Endometrial microvascular endothelial cells (primary cell): ENCODE data around the gene SLC31A1. TPM values are rescaled to one million over a fixed set of nuclear protein-coding genes. Genes with fewer than 3 reads are reported as not detected.

Experiments
- in situ Hi-C: cut with HindIII; loops from 2 replicates; pipeline ENCODE4 v1.10.0; 2017; ENCODE audit warnings: low sequenced_read_pairs, low pct_unique_long_range_greater_than_20kb; ENCODE audit errors: inconsistent ontology term
- total RNA-seq: library from RNA; depleted of rRNA; stranded (reverse); fragments of >200 nt; gene quantifications from one replicate; pipeline ENCODE4 v1.2.3, GENCODE V29; 2015; ENCODE audit errors: inconsistent ontology term

The SLC31A1 gene
- total RNA-seq, 1 donor from 2014 or later = 17.2 TPM

GRCh38 chr9:113296796-113297558, 75.6 kb downstream of the SLC31A1 start:
- in situ Hi-C loops = no loop called here

- in situ Hi-C loops = no loop called here
Measured at GRCh38 chr9:113298311-113298710, 77.0 kb downstream of the SLC31A1 start.

- in situ Hi-C loops = no loop called here
Measured at GRCh38 chr9:113298924-113299770, 77.8 kb downstream of the SLC31A1 start.

GRCh38 chr9:113299800-113300292, 78.5 kb downstream of the SLC31A1 start:
- in situ Hi-C loops = no loop called here

GRCh38 chr9:113301548-113301947, 80.2 kb downstream of the SLC31A1 start:
- in situ Hi-C loops = no loop called here

- in situ Hi-C loops = no loop called here
Measured at GRCh38 chr9:113302792-113303418, 81.6 kb downstream of the SLC31A1 start, which contains the start of gene RNF183. Gene RNF183, minus strand, starts transcription at chr9:113303376. Its CDS starts 5,192 bp downstream, at chr9:113298184.

- in situ Hi-C loops = no loop called here
Measured at GRCh38 chr9:113306566-113306965, 85.2 kb downstream of the SLC31A1 start.

- in situ Hi-C loops = no loop called here
Measured at GRCh38 chr9:113307396-113307975, 86.1 kb downstream of the SLC31A1 start.

GRCh38 chr9:113309204-113309813, 88.0 kb downstream of the SLC31A1 start:
- in situ Hi-C loops = no loop called here

GRCh38 chr9:113310538-113310937, 89.2 kb downstream of the SLC31A1 start:
- in situ Hi-C loops = no loop called here

- in situ Hi-C loops = no loop called here
Measured at GRCh38 chr9:113311961-113312360, 90.6 kb downstream of the SLC31A1 start.

- in situ Hi-C loops = no loop called here
Measured at GRCh38 chr9:113313261-113313660, 91.9 kb downstream of the SLC31A1 start.

Other genes starting within 250 kb of the SLC31A1 start
- not detected for gene ZNF883, start 209.4 kb upstream of the SLC31A1 start, total RNA-seq
- 0.84 TPM for gene ZFP37, start 164.8 kb upstream of the SLC31A1 start, total RNA-seq
- gene SLC31A2, start 70.5 kb upstream of the SLC31A1 start, total RNA-seq = 4.4 TPM
- 21.1 TPM for gene FKBP15, start 267 bp upstream of the SLC31A1 start, total RNA-seq
- 38.0 TPM for gene CDC26, start 54.0 kb downstream of the SLC31A1 start, total RNA-seq
- gene PRPF4, start 54.1 kb downstream of the SLC31A1 start, total RNA-seq = 33.1 TPM
- gene RNF183, start 81.8 kb downstream of the SLC31A1 start, total RNA-seq = not detected
- gene WDR31, start 118.7 kb downstream of the SLC31A1 start, total RNA-seq = not detected
- not detected for gene BSPRY, start 128.0 kb downstream of the SLC31A1 start, total RNA-seq
- gene HDHD3, start 155.4 kb downstream of the SLC31A1 start, total RNA-seq = 5.9 TPM
- gene ALAD, start 179.7 kb downstream of the SLC31A1 start, total RNA-seq = 9.6 TPM
- gene POLE3, start 189.1 kb downstream of the SLC31A1 start, total RNA-seq = 78.8 TPM
- 0.09 TPM for gene C9orf43, start 189.2 kb downstream of the SLC31A1 start, total RNA-seq
- gene RGS3, start 242.2 kb downstream of the SLC31A1 start, total RNA-seq = 106 TPM